H1 (cell line): ENCODE results near the gene NIPAL3. TPM values are rescaled to one million over a fixed set of nuclear protein-coding genes. Genes with fewer than 3 reads are reported as not detected.

Experiments
- CTCF ChIA-PET: fragments of 300-600 bp; sonication (Branson Sonifier 250); formaldehyde crosslinking; loops from one replicate; lab custom pipeline; 2021; ENCODE audit not compliant: partially characterized antibody; lab: Charles Lee
- POLR2A ChIA-PET: fragments of 300-600 bp; sonication (Branson Sonifier 250); formaldehyde crosslinking; loops from one replicate; lab custom pipeline; 2021; ENCODE audit warnings: inconsistent platforms; ENCODE audit not compliant: partially characterized antibody; lab: Charles Lee
- DNase-seq, 2 experiments: peaks; one replicate each; pipeline versions ENCODE4 v3.0.0 to v3.0.0-alpha.2; 2010 to 2022; ENCODE audit warnings: low spot score in 2 of 2, low read depth in 1 of 2, mixed read lengths in 1 of 2
- FAIRE-seq: peaks from 2 replicates; lab custom pipeline; 2011; peaks lifted over from hg19 to GRCh38; lab: Jason Lieb, UNC
- H2AFZ ChIP-seq: 2 replicates; pipeline ENCODE4 v1.8.1; 2012; ENCODE audit warnings: low read length, inconsistent platforms
- H2AK5ac ChIP-seq: 2 replicates; pipeline ENCODE4 v1.6.1; 2013; ENCODE audit warnings: low read depth, low read length
- H2BK120ac ChIP-seq: replicated peaks from 2 replicates; pipeline ENCODE3; 2013; ENCODE audit warnings: low read depth, low read length, inconsistent platforms
- H2BK12ac ChIP-seq: 2 replicates; pipeline ENCODE4 v1.6.1; 2013; ENCODE audit warnings: low read depth, low read length
- H2BK15ac ChIP-seq: 2 replicates; pipeline ENCODE4 v1.6.1; 2013; ENCODE audit warnings: low read length
- H2BK20ac ChIP-seq: 2 replicates; pipeline ENCODE4 v1.6.1; 2013; ENCODE audit warnings: low read length
- H2BK5ac ChIP-seq: 2 replicates; pipeline ENCODE4 v1.6.1; 2013; ENCODE audit warnings: low read depth, low read length
- H3K14ac ChIP-seq: 2 replicates; pipeline ENCODE4 v1.6.1; 2013; ENCODE audit warnings: inconsistent platforms; ENCODE audit not compliant: insufficient read length
- H3K18ac ChIP-seq: 2 replicates; pipeline ENCODE4 v1.6.1; 2013; ENCODE audit warnings: low read length; ENCODE audit errors: extremely low read depth
- H3K23ac ChIP-seq: 2 replicates; pipeline ENCODE4 v1.6.1; 2013; ENCODE audit warnings: inconsistent platforms; ENCODE audit not compliant: insufficient read length
- H3K23me2 ChIP-seq: 2 replicates; pipeline ENCODE4 v1.6.1; 2013; ENCODE audit warnings: low read depth, low read length
- H3K27ac ChIP-seq: 2 replicates; pipeline ENCODE4 v1.6.1; 2011; ENCODE audit warnings: low read depth, low read length, inconsistent platforms
- H3K27me3 ChIP-seq, 4 experiments: replicated peaks in 1 of 4; 1 replicate in 1 of 4; 2 replicates in 3 of 4; pipeline versions ENCODE4 v1.6.1 to v1.8.1; 2011 to 2013; ENCODE audit warnings: low read length in 3 of 4, mild to moderate bottlenecking in 3 of 4, inconsistent platforms in 2 of 4, mixed read lengths in 2 of 4, moderate library complexity in 1 of 4; ENCODE audit not compliant: control insufficient read depth in 3 of 4, insufficient read depth in 3 of 4; ENCODE audit errors: extremely low read depth in 1 of 4
- H3K36me3 ChIP-seq, 4 experiments: 2 replicates each; pipeline versions ENCODE4 v1.6.1 to v1.8.1; 2011 to 2013; ENCODE audit warnings: mild to moderate bottlenecking in 4 of 4, low read length in 3 of 4, moderate library complexity in 2 of 4, control low read depth in 1 of 4, inconsistent platforms in 1 of 4; ENCODE audit not compliant: insufficient read depth in 4 of 4, control insufficient read depth in 2 of 4
- H3K4ac ChIP-seq: replicated peaks from 2 replicates; pipeline ENCODE3; 2013; ENCODE audit warnings: low read length, low read depth, mixed read lengths, inconsistent platforms; ENCODE audit not compliant: insufficient read length
- H3K4me1 ChIP-seq, 4 experiments: replicated peaks in 1 of 4; 1 replicate in 1 of 4; 2 replicates in 3 of 4; pipeline versions ENCODE4 v1.6.1 to v1.8.1; 2011 to 2013; ENCODE audit warnings: low read length in 3 of 4, inconsistent platforms in 2 of 4, mixed read lengths in 1 of 4; ENCODE audit not compliant: insufficient read depth in 4 of 4, control insufficient read depth in 3 of 4
- H3K4me2 ChIP-seq, 2 experiments: 2 replicates each; pipeline versions ENCODE4 v1.6.1 to v1.8.1; 2011 to 2013; ENCODE audit warnings: low read depth in 2 of 2, low read length in 2 of 2, control low read depth in 1 of 2, inconsistent platforms in 1 of 2, mild to moderate bottlenecking in 1 of 2; ENCODE audit not compliant: insufficient read depth in 1 of 2
- H3K4me3 ChIP-seq, 4 experiments: fragments of 200-600, 300-600 bp in 1 of 4; sonication (generic), shearing (Covaris generic), sonication (Bioruptor Twin) in 1 of 4; 2 replicates each; pipeline versions ENCODE4 v1.5.1 to v1.8.1; 2011 to 2016; ENCODE audit warnings: low read length in 4 of 4, low read depth in 3 of 4, control low read depth in 2 of 4, inconsistent platforms in 2 of 4, mild to moderate bottlenecking in 2 of 4, mixed read lengths in 1 of 4, moderate library complexity in 1 of 4; ENCODE audit not compliant: insufficient read depth in 2 of 4; ENCODE audit errors: extremely low read depth in 1 of 4
- H3K56ac ChIP-seq: replicated peaks from 2 replicates; pipeline ENCODE3; 2013; ENCODE audit warnings: low read depth, mild to moderate bottlenecking, mixed read lengths, low read length, inconsistent platforms; ENCODE audit not compliant: insufficient read length
- H3K79me1 ChIP-seq: 2 replicates; pipeline ENCODE4 v1.6.1; 2013; ENCODE audit warnings: low read depth, low read length, control low read depth
- H3K79me2 ChIP-seq, 2 experiments: 2 replicates each; pipeline versions ENCODE4 v1.6.1 to v1.8.1; 2012 to 2013; ENCODE audit warnings: low read length in 2 of 2, mild to moderate bottlenecking in 2 of 2, inconsistent platforms in 1 of 2; ENCODE audit not compliant: insufficient read depth in 2 of 2, control insufficient read depth in 1 of 2
- H3K9ac ChIP-seq, 4 experiments: replicated peaks in 1 of 4; 1 replicate in 1 of 4; 2 replicates in 3 of 4; pipeline versions ENCODE4 v1.6.1 to v1.8.1; 2011 to 2013; ENCODE audit warnings: low read depth in 3 of 4, low read length in 3 of 4, control low read depth in 2 of 4, mild to moderate bottlenecking in 2 of 4, moderate library complexity in 2 of 4, inconsistent platforms in 1 of 4; ENCODE audit errors: extremely low read depth in 1 of 4
- H3K9me3 ChIP-seq, 2 experiments: 2 replicates each; pipeline versions ENCODE4 v1.6.1 to v1.8.1; 2012 to 2013; ENCODE audit warnings: mild to moderate bottlenecking in 2 of 2, moderate library complexity in 2 of 2, control low read depth in 1 of 2, inconsistent platforms in 1 of 2, low read depth in 1 of 2, low read length in 1 of 2, mixed read lengths in 1 of 2; ENCODE audit not compliant: insufficient read depth in 2 of 2
- H4K20me1 ChIP-seq, 2 experiments: replicated peaks in 1 of 2; 2 replicates each; pipeline versions ENCODE3 to v1.8.1; 2011 to 2013; ENCODE audit warnings: inconsistent platforms in 2 of 2, low read length in 2 of 2, mild to moderate bottlenecking in 1 of 2; ENCODE audit not compliant: insufficient read depth in 2 of 2, control insufficient read depth in 1 of 2
- H4K5ac ChIP-seq: 2 replicates; pipeline ENCODE4 v1.6.1; 2013; ENCODE audit warnings: low read length, low read depth, mixed read lengths, inconsistent platforms; ENCODE audit not compliant: insufficient read length
- H4K8ac ChIP-seq: 2 replicates; pipeline ENCODE4 v1.8.0; 2013; ENCODE audit warnings: mild to moderate bottlenecking, moderate library complexity, low read length, inconsistent platforms; ENCODE audit not compliant: insufficient read depth; ENCODE audit errors: extremely low read depth
- H4K91ac ChIP-seq: replicated peaks from 2 replicates; pipeline ENCODE3; 2013; ENCODE audit warnings: low read length, mixed read lengths, inconsistent platforms; ENCODE audit not compliant: insufficient read length
- CREB1 ChIP-seq: IDR thresholded peaks from 2 replicates; pipeline ENCODE4 v1.6.1; 2012; ENCODE audit warnings: inconsistent platforms
- CTCF ChIP-seq, 3 experiments: IDR thresholded peaks; 1 replicate in 2 of 3; 2 replicates in 1 of 3; pipeline versions ENCODE4 v1.5.1 to v1.6.1; 2011; ENCODE audit warnings: low read length in 3 of 3, mild to moderate bottlenecking in 3 of 3, inconsistent platforms in 2 of 3, low read depth in 1 of 3, moderate library complexity in 1 of 3; ENCODE audit not compliant: insufficient read depth in 1 of 3; ENCODE audit errors: control extremely low read depth in 1 of 3
- KDM1A ChIP-seq: fragments of 200-600, 300-600 bp; sonication (generic); IDR thresholded peaks from 2 replicates; pipeline ENCODE4 v1.7.1; 2016; ENCODE audit warnings: mild to moderate bottlenecking, low read length, borderline replicate concordance
- PHF8 ChIP-seq: fragments of 200-600 bp; sonication (generic); conservative IDR thresholded peaks from 2 replicates; pipeline ENCODE4 v1.7.1; 2012; ENCODE audit warnings: low read depth, mild to moderate bottlenecking, inconsistent platforms, low read length, moderate library complexity
- RAD21 ChIP-seq, 2 experiments: IDR thresholded peaks in 1 of 2; conservative IDR thresholded peaks in 1 of 2; 2 replicates each; pipeline ENCODE4 v1.6.1; 2011; ENCODE audit warnings: low read depth in 2 of 2, low read length in 2 of 2, improper control_type of control experiment in 1 of 2, inconsistent platforms in 1 of 2, mild to moderate bottlenecking in 1 of 2, moderate library complexity in 1 of 2
- YY1 ChIP-seq: IDR thresholded peaks from 2 replicates; pipeline ENCODE4 v1.6.1; 2011; ENCODE audit warnings: low read depth, mild to moderate bottlenecking, low read length
- WGBS, 2 experiments: shearing (Covaris generic) in 1 of 2; methylation state at CpG; one replicate each; pipeline versions ENCODE4 v1.1.6 to v1.1.7; 2013 to 2015; ENCODE audit warnings: low lambda C conversion rate in 2 of 2, mixed read lengths in 2 of 2, inconsistent platforms in 1 of 2, low coverage in 1 of 2, missing lambda C conversion rate in 1 of 2; ENCODE audit not compliant: insufficient replicate concordance in 2 of 2, insufficient coverage in 1 of 2, insufficient read length in 1 of 2; ENCODE audit errors: extremely low coverage in 1 of 2, missing lambda C conversion rate in 1 of 2; 5-methylcytosine and 5-hydroxymethylcytosine counted together
- polyA plus RNA-seq, 7 experiments: library from polyadenylated mRNA; depleted of rRNA in 3 of 7; stranded (reverse) in 5 of 7; unstranded in 2 of 7; fragments of >200 nt in 5 of 7; fragments of 200-250 nt in 2 of 7; gene quantifications; 1 replicate in 5 of 7; 2 replicates in 1 of 7; 4 replicates in 1 of 7; pipeline versions ENCODE4 v1.2.1 to v1.2.3, GENCODE V29; 2011 to 2013; ENCODE audit warnings: missing spikeins in 2 of 7, mixed read lengths in 2 of 7
- total RNA-seq: library from RNA; stranded (reverse); fragmentation: NEBNext Ultra II Directional; extraction: Animal tissue kit (Norgen Biotek cat#: 25700); gene quantifications from 2 replicates; pipeline ENCODE4 v1.2.1, GENCODE V29; 2021

The NIPAL3 gene
- total and polyA plus RNA-seq, 2 of the 8 experiments (the other 6 are each of a cell fraction or from before 2014, with no cell fraction given) = 8.8 to 11.0 TPM

GRCh38 chr1:24390924-24391782 lies 24.4 kb upstream of the NIPAL3 start:
- no peaks in the 10 kb centered on the region for H3K23me2 ChIP-seq
- no peak overlapping the region for H3K23ac ChIP-seq
- no peak overlapping the region for H2BK5ac ChIP-seq
- no peak overlapping the region for H2AFZ ChIP-seq
- 0 out of 2 replicates have a peak, but pooled peaks have one; percentile 10 for TF ChIP-seq YY1
- peak; percentile 25; the same call in 1 of the 2 replicates for TF ChIP-seq CREB1
- peak; percentile 93 to 96 (median 95) for TF ChIP-seq CTCF (IDR thresholded peaks at IDR 0.05; ENCODE audit: control extremely low read depth in 1 of 3, insufficient read depth in 1 of 3, low read depth in 1 of 3, low read length in 3 of 3)
- peak; percentile 98 for TF ChIP-seq RAD21 (IDR thresholded peaks at IDR 0.05 in 1 of 2, conservative IDR thresholded peaks at IDR 0.05 in 1 of 2; ENCODE audit: low read depth in 2 of 2, low read length in 2 of 2)
- no peak for TF ChIP-seq KDM1A
- no peak for TF ChIP-seq PHF8
- no peak overlapping the region for H2BK15ac ChIP-seq
- H3K79me1 ChIP-seq = no peaks in the 10 kb centered on the region
- H3K9ac ChIP-seq = no peak overlapping the region
- peak in 1 of 2 experiments; percentile 66 for DNase-seq
- H3K79me2 ChIP-seq = no peaks in the 10 kb centered on the region
- no peak overlapping the region for H3K4ac ChIP-seq
- H3K4me1 ChIP-seq = peaks cover 0 to 2% (median 0%) of the 10 kb centered on the region in 4 experiments; a peak in 4 of 7 replicates
- CTCF ChIA-PET = interaction anchor here (0.6 to 8.4 kb wide), 87 partner anchors 9 to 647 kb away, joined by 3 to 465 read pairs (median 5); partner anchors contain the start of genes IFNLR1, NIPAL3 and STPG1
- no peak overlapping the region for H3K56ac ChIP-seq
- H4K8ac ChIP-seq = no peak overlapping the region
- FAIRE-seq = no peak
- POLR2A ChIA-PET = interaction anchor here (0.6 to 2.2 kb wide), 6 partner anchors 158 to 241 kb away, joined by 3 to 6 read pairs (median 3); no protein-coding TSS in a partner anchor
- WGBS, 2 experiments = 36% methylated on average over 12 of the region's 12 CpGs; no CpG with 5 or more reads in 1 of the 2 experiments
- no peak overlapping the region for H2AK5ac ChIP-seq
- no peak overlapping the region for H3K4me3 ChIP-seq
- H4K20me1 ChIP-seq = no peaks in the 10 kb centered on the region
- no peak overlapping the region for H4K5ac ChIP-seq
- H3K14ac ChIP-seq = no peak overlapping the region
- H2BK20ac ChIP-seq = no peak overlapping the region
- no peak overlapping the region for H4K91ac ChIP-seq
- no peaks in the 10 kb centered on the region for H3K27me3 ChIP-seq
- no peak overlapping the region for H2BK12ac ChIP-seq
- H3K18ac ChIP-seq = no peak overlapping the region
- H3K9me3 ChIP-seq = no peaks in the 10 kb centered on the region
- no peaks in the 10 kb centered on the region for H3K36me3 ChIP-seq
- H2BK120ac ChIP-seq = no peak overlapping the region
- H3K27ac ChIP-seq = no peak overlapping the region
- no peak overlapping the region for H3K4me2 ChIP-seq
